Ovary (tissue), 9 donors: ENCODE measurements around the gene RGS4. TPM values are rescaled to one million over a fixed set of nuclear protein-coding genes. Genes with fewer than 3 reads are reported as not detected.

Experiments used
- DNase-seq, 5 donors: peaks; one replicate each; pipeline ENCODE4 v3.0.0-alpha.2; 2019 to 2020
- H3K27ac ChIP-seq, 2 donors: fragments of 200-600 bp; one replicate each; pipeline versions ENCODE4 v1.5.1 to v1.8.0; 2019 to 2022
- H3K27me3 ChIP-seq: fragments of 200-600 bp; one replicate; pipeline ENCODE4 v1.8.0; 2022
- H3K36me3 ChIP-seq: fragments of 200-600 bp; sonication (generic); one replicate; pipeline ENCODE4 v1.5.1; 2019
- H3K4me1 ChIP-seq: one replicate; pipeline ENCODE4 v1.8.1; 2013; ENCODE audit warnings: mild to moderate bottlenecking, moderate library complexity; ENCODE audit not compliant: insufficient read depth
- H3K4me3 ChIP-seq: fragments of 200-600 bp; sonication (generic); one replicate; pipeline ENCODE4 v1.5.1; 2017
- H3K9me3 ChIP-seq, 2 donors: fragments of 200-600 bp in 1 of 2; sonication (generic) in 1 of 2; one replicate each; pipeline versions ENCODE4 v1.5.1 to v1.8.1; 2013 to 2019; ENCODE audit warnings: mild to moderate bottlenecking in 1 of 2, moderate library complexity in 1 of 2
- EP300 ChIP-seq: sonication (generic); formaldehyde crosslinking; IDR thresholded peaks from one replicate; pipeline ENCODE4 v1.6.1; 2017; ENCODE audit warnings: antibody characterized with exemption
- POLR2A ChIP-seq: fragments of 450-650 bp; IDR thresholded peaks from one replicate; pipeline ENCODE4 v1.6.1; 2017; ENCODE audit warnings: antibody characterized with exemption, mild to moderate bottlenecking, moderate library complexity
- WGBS, 3 donors: extraction: QIAGEN DNeasy Blood & Tissue Kit in 1 of 3; methylation state at CpG; one replicate each; pipeline versions ENCODE4 v1.1.5 to v1.1.7; 2013 to 2017; 5-methylcytosine and 5-hydroxymethylcytosine counted together
- intact Hi-C, 4 donors: fragments of 100-400 bp; cut with DNase I; formaldehyde crosslinking; loops; one replicate each; pipeline versions ENCODE4 v1.11.0 to v1.15.1; 2022 to 2023
- polyA plus RNA-seq, 2 donors: library from polyadenylated mRNA; stranded (reverse); fragments of 200-250 nt in 1 of 2; fragments of 350-450 nt in 1 of 2; fragmentation: Illumina TruSeq in 1 of 2; extraction: RNeasy Lipid Tissue Mini Kit (QIAGEN cat#74804) in 1 of 2; gene quantifications; one replicate each; pipeline ENCODE4 v1.2.3, GENCODE V29; 2013 to 2014
- total RNA-seq, 7 donors: library from RNA; depleted of rRNA in 2 of 7; stranded (reverse); fragments of >200 nt in 2 of 7; fragmentation: NEBNext Ultra II Directional in 3 of 7; extraction: Animal tissue kit (Norgen Biotek cat#: 25700) in 3 of 7; gene quantifications; one replicate each; pipeline versions ENCODE4 v1.1.0 to v1.2.4, GENCODE V29; 2016 to 2023
- TF ChIP-seq, protein P1 (sequence below), 3 donors: fragments of 450-650 bp in 2 of 3; fragments of 200-600 bp in 1 of 3; IDR thresholded peaks; one replicate each; pipeline versions ENCODE4 v1.5.1 to v1.8.0; 2016 to 2022; ENCODE audit warnings: antibody characterized with exemption in 3 of 3, mild to moderate bottlenecking in 1 of 3
- donor health status: DM: no; HTN: no; CAD: no; lungs with moderate emphysema.
- donor health status: DM: no; HTN: no; CAD: no.
- donor health status: Bipolar disorder and iron deficiency.
- donor health status: DM: yes; HTN: yes; CAD: no.
- donor health status: DM: no; HTN: no; CAD: no.
- donor health status: DM: yes; HTN: yes; CAD: no.

RGS4 gene
- total and polyA plus RNA-seq, 9 donors: 0.20 to 66.7 (median 2.9) TPM

DNA sequence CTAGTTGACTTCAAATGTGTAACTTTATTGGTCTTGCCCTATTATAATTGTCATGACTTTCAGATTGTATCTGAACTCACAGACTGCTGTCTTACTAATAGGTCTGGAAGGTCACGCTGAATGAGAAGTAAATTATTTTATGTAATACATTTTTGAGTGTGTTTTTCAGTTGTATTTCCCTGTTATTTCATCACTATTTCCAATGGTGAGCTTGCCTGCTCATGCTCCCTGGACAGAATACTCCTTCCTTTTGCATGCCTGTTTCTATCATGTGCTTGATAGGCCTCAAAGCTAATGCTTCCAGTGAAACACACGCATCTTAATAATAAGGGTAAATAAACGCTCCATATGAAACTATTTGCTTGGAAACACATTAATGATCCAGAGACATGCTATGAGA is 7.3 kb downstream of the RGS4 start:
- TF ChIP-seq, protein P1, sequence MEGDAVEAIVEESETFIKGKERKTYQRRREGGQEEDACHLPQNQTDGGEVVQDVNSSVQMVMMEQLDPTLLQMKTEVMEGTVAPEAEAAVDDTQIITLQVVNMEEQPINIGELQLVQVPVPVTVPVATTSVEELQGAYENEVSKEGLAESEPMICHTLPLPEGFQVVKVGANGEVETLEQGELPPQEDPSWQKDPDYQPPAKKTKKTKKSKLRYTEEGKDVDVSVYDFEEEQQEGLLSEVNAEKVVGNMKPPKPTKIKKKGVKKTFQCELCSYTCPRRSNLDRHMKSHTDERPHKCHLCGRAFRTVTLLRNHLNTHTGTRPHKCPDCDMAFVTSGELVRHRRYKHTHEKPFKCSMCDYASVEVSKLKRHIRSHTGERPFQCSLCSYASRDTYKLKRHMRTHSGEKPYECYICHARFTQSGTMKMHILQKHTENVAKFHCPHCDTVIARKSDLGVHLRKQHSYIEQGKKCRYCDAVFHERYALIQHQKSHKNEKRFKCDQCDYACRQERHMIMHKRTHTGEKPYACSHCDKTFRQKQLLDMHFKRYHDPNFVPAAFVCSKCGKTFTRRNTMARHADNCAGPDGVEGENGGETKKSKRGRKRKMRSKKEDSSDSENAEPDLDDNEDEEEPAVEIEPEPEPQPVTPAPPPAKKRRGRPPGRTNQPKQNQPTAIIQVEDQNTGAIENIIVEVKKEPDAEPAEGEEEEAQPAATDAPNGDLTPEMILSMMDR (IDR thresholded peaks at IDR 0.05): no peak
- TF ChIP-seq POLR2A: no peak
- no peak for TF ChIP-seq EP300
- no peaks in the 10 kb centered on the region for H3K4me1 ChIP-seq
- no peaks in the 10 kb centered on the region for H3K27me3 ChIP-seq
- intact Hi-C loops: no loop called here
- H3K9me3 ChIP-seq: no peaks in the 10 kb centered on the region
- H3K36me3 ChIP-seq: no peaks in the 10 kb centered on the region
- H3K4me3 ChIP-seq: no peak overlapping the region
- no peak overlapping the region for H3K27ac ChIP-seq
- WGBS, 3 donors: 59 to 93% (median 93%) methylated on average over 3 of the region's 3 CpGs
- no peak for DNase-seq

DNA sequence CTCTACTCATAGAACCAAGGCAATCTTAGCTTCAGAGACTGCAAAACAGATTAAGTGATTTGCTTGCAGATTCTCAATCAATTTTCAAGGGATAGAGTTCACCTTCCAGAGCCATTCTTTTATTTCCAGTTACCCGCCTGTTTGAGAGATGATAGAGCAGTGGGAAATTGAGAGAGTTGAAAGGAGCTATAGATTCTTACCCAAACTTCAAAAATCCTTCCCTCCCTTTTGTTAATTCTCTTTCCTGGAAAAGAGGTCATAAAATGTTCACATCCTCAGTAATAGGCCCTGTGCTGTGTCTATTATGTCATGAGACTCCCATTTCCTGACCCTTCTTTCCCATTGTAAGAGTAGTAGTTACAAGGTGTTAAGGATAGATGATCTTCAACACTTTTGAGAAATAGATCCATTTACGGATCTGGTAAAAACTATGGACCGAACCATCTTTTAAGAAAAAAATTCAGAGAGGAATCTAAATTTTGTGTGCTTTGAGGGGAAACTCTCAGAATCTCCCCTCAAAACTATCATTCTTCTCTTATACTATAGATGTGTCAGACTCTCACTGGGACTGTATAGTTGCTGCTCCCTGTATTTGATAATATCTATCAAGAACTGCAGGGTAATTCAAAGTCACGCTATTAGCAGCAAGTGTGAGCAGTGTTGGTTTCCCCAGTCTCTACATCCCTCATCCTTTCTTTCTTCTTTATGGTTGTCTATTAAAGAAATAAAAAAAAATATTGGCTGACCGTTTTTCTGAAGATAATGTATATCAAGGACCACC is 8.0 kb downstream of the RGS4 start:
- Histone ChIP-seq H3K27me3 (no peaks in the 10 kb centered on the region), H3K9me3 (no peaks in the 10 kb centered on the region), H3K36me3 (no peaks in the 10 kb centered on the region), H3K4me3 (no peak overlapping the region), H3K27ac (no peak overlapping the region), H3K4me1 (no peaks in the 10 kb centered on the region)
- intact Hi-C loops: no loop called here
- DNase-seq: no peak
- WGBS, 3 donors: 74 to 93% (median 91%) methylated on average over 5 of the region's 5 CpGs
- TF ChIP-seq, protein P1 (IDR thresholded peaks at IDR 0.05): no peak
- TF ChIP-seq EP300: no peak
- TF ChIP-seq POLR2A: no peak

DNA sequence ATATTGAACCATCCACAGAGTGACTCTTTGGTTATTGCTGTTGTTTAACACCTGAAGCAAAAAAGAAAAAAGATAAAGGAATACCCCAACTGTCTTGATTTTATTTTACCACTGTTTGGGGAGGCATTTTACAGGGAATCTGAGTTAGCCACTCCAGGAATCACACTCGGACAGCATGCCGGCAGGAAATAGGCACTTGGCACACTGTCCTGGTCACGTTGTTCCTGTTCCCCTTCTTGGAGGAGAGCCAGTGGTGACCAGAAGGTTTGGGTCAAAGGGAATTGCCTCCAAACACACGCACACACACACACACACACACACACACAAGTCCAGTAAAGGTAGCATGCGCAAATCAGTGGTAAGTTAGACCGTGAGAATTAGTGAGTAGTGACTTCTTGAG is 13.8 kb downstream of the RGS4 start:
- Histone ChIP-seq H3K4me1 (no peaks in the 10 kb centered on the region), H3K27me3 (no peaks in the 10 kb centered on the region), H3K9me3 (no peaks in the 10 kb centered on the region), H3K4me3 (no peak overlapping the region), H3K27ac (no peak overlapping the region), H3K36me3 (no peaks in the 10 kb centered on the region)
- WGBS, 3 donors: 41 to 50% (median 49%) methylated on average over 6 of the region's 6 CpGs
- intact Hi-C loops: no loop called here
- TF ChIP-seq, protein P1 (IDR thresholded peaks at IDR 0.05): no peak
- TF ChIP-seq POLR2A (no peak), EP300 (no peak)
- DNase-seq: no peak

DNA sequence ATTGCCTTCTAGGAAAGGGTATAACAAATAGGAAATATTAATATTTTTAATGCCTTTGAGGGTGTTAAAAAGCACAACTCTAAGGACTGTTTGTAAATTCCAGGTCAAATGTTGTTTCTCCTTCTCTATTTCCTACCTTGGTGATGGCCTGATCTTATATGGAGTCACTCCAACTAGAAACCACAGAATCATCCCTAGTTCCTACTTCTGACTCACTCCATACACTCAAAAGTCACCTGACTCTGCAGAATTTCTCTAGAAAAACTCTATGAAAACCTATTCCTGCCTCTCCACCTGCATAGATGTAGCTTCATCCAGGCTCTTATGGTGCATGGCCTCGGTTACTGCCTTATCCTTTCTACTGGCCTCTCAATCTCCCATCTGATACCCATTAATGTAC is 14.5 kb downstream of the RGS4 start:
- intact Hi-C loops: no loop called here
- DNase-seq: no peak
- no peak overlapping the region for H3K4me3 ChIP-seq
- TF ChIP-seq POLR2A: no peak
- TF ChIP-seq, protein P1 (IDR thresholded peaks at IDR 0.05): no peak
- no peak for TF ChIP-seq EP300
- WGBS, 3 donors: 88 to 93% (median 92%) methylated on average over 1 of the region's 1 CpG
- H3K27me3 ChIP-seq: no peaks in the 10 kb centered on the region
- no peaks in the 10 kb centered on the region for H3K36me3 ChIP-seq
- H3K4me1 ChIP-seq: no peaks in the 10 kb centered on the region
- H3K9me3 ChIP-seq: no peaks in the 10 kb centered on the region
- H3K27ac ChIP-seq: no peak overlapping the region
